ENCODE measurements around the gene GREB1. TPM values are rescaled to one million over a fixed set of nuclear protein-coding genes. Genes with fewer than 3 reads are reported as not detected.

The GREB1 gene
- total and polyA plus RNA-seq, 2 of the 4 experiments (the other 2 are of a cell fraction): 0.05 TPM; not detected in 1

DNA sequence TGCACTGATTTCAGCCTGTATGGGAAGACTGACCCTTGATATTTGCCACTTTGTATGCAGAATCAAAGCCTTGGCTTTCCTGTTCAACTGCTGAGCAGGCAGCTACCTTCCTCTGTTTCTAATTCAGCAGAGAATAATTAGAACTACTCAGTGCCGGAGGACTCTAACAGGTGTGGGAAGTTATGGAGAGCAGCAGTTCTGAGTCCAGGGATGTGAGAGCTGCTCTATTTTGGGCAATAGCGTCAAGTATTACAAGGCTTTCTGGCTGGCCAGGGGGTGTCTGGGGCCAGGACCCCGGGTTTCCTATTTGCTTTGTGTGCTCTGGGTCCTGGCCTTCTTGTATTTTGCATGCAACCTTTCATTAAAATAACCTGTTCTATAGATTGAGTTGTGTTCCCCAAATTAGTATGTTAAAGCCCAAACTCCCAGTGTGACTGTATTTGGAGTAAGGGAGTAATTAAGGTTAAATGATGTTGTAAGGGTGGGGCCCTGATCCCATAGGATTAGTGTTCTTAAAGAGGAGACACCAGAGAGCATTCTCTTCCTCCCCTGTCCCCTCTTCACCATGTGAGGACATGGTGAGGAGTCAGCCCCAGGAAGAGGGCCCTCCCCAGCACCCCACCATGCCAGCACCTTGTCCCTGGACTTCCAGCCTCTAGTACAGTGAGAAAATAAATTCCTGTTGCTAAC lies 141.7 kb downstream of the GREB1 start:
- peaks cover 2% of the 10 kb centered on the region; the same call in 1 of the 2 replicates for H3K9me3 ChIP-seq (ENCODE audit: control insufficient read depth, insufficient read depth, low read length)
- no peak overlapping the region for H3K4me3 ChIP-seq (ENCODE audit: insufficient read depth, low read depth, low read length)
- no peaks in the 10 kb centered on the region for H3K36me3 ChIP-seq (ENCODE audit: control insufficient read depth, insufficient read depth, low read length)
- peaks cover 5% of the 10 kb centered on the region; the same call in 1 of the 2 replicates for H3K4me1 ChIP-seq (ENCODE audit: control insufficient read depth, insufficient read depth, low read length)
- no peak overlapping the region for H4K5ac ChIP-seq (ENCODE audit: low read depth, low read length)
- peaks cover 46% of the 10 kb centered on the region for H3K27me3 ChIP-seq (ENCODE audit: control insufficient read depth, insufficient read depth, low read length)
- no peak overlapping the region for H3K18ac ChIP-seq (ENCODE audit: low read depth, low read length)
- no peak overlapping the region for H3K27ac ChIP-seq (ENCODE audit: insufficient read depth, low read length)
- H2AFZ ChIP-seq (replicated peaks; ENCODE audit: low read length, poor library complexity): no peak overlapping the region
- H2BK120ac ChIP-seq (ENCODE audit: low read depth, low read length): no peak overlapping the region
- H2AK5ac ChIP-seq (ENCODE audit: low read depth, low read length): no peak overlapping the region
- H3K79me1 ChIP-seq (ENCODE audit: low read depth in 1 of 2, low read length in 2 of 2): no peaks in the 10 kb centered on the region
- TF ChIP-seq BHLHE40 (IDR thresholded peaks at IDR 0.05; ENCODE audit: low read depth, low read length): no peak
- no peak for TF ChIP-seq FOS (IDR thresholded peaks at IDR 0.05; ENCODE audit: low read depth, low read length)
- no peak for TF ChIP-seq MAFK (IDR thresholded peaks at IDR 0.05; ENCODE audit: low read depth, low read length)
- TF ChIP-seq NFE2L2 (IDR thresholded peaks at IDR 0.05; ENCODE audit: low read depth, low read length): no peak
- TF ChIP-seq RAD21 (IDR thresholded peaks at IDR 0.05; ENCODE audit: low read length): no peak
- TF ChIP-seq, protein P1, sequence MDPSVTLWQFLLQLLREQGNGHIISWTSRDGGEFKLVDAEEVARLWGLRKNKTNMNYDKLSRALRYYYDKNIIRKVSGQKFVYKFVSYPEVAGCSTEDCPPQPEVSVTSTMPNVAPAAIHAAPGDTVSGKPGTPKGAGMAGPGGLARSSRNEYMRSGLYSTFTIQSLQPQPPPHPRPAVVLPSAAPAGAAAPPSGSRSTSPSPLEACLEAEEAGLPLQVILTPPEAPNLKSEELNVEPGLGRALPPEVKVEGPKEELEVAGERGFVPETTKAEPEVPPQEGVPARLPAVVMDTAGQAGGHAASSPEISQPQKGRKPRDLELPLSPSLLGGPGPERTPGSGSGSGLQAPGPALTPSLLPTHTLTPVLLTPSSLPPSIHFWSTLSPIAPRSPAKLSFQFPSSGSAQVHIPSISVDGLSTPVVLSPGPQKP (IDR thresholded peaks at IDR 0.05; ENCODE audit: borderline replicate concordance, low read depth, low read length): no peak
- no peak for TF ChIP-seq CHD1 (IDR thresholded peaks at IDR 0.05; ENCODE audit: low read depth, low read length)
- no peak for TF ChIP-seq MAZ (IDR thresholded peaks at IDR 0.05; ENCODE audit: borderline replicate concordance, low read depth, low read length)
- no peak for TF ChIP-seq SMC3 (IDR thresholded peaks at IDR 0.05; ENCODE audit: low read depth, low read length)
- TF ChIP-seq CEBPB (IDR thresholded peaks at IDR 0.05; ENCODE audit: low read depth, low read length): no peak
- no peak for TF ChIP-seq POLR2A (IDR thresholded peaks at IDR 0.05; ENCODE audit: low read depth, low read length)
- TF ChIP-seq RFX5 (IDR thresholded peaks at IDR 0.05; ENCODE audit: low read depth, low read length): no peak
- TF ChIP-seq, protein P2, sequence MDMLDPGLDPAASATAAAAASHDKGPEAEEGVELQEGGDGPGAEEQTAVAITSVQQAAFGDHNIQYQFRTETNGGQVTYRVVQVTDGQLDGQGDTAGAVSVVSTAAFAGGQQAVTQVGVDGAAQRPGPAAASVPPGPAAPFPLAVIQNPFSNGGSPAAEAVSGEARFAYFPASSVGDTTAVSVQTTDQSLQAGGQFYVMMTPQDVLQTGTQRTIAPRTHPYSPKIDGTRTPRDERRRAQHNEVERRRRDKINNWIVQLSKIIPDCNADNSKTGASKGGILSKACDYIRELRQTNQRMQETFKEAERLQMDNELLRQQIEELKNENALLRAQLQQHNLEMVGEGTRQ (IDR thresholded peaks at IDR 0.05; ENCODE audit: low read depth, low read length): no peak
- no peak for TF ChIP-seq RCOR1 (IDR thresholded peaks at IDR 0.05; ENCODE audit: insufficient replicate concordance, low read length)
- no peak for TF ChIP-seq MXI1 (IDR thresholded peaks at IDR 0.05; ENCODE audit: borderline replicate concordance, low read depth, low read length)
- TF ChIP-seq, protein P3, sequence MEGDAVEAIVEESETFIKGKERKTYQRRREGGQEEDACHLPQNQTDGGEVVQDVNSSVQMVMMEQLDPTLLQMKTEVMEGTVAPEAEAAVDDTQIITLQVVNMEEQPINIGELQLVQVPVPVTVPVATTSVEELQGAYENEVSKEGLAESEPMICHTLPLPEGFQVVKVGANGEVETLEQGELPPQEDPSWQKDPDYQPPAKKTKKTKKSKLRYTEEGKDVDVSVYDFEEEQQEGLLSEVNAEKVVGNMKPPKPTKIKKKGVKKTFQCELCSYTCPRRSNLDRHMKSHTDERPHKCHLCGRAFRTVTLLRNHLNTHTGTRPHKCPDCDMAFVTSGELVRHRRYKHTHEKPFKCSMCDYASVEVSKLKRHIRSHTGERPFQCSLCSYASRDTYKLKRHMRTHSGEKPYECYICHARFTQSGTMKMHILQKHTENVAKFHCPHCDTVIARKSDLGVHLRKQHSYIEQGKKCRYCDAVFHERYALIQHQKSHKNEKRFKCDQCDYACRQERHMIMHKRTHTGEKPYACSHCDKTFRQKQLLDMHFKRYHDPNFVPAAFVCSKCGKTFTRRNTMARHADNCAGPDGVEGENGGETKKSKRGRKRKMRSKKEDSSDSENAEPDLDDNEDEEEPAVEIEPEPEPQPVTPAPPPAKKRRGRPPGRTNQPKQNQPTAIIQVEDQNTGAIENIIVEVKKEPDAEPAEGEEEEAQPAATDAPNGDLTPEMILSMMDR (conservative IDR thresholded peaks at IDR 0.05; ENCODE audit: low read depth, low read length): no peak
- dilution Hi-C loops (cut with HindIII; ENCODE audit: low sequenced_read_pairs, unreplicated experiment): no loop called here
- H2BK15ac ChIP-seq (ENCODE audit: low read depth, low read length): no peak overlapping the region
- CTCF ChIA-PET: no interaction called here
- no peak overlapping the region for H3K4ac ChIP-seq (ENCODE audit: low read depth, low read length)
- no peak overlapping the region for H3K56ac ChIP-seq (ENCODE audit: extremely low read depth, insufficient read depth, low read length)
- no peak overlapping the region for H3K4me2 ChIP-seq (ENCODE audit: low read depth, low read length)
- H3K23ac ChIP-seq (ENCODE audit: low read depth, low read length): no peak overlapping the region
- H4K20me1 ChIP-seq (ENCODE audit: insufficient read depth, low read length): no peaks in the 10 kb centered on the region; the same call in 1 of the 2 replicates
- intact Hi-C loops (cut with micrococcal nuclease): no loop called here
- H2BK5ac ChIP-seq (ENCODE audit: low read depth, low read length, poor library complexity, severe bottlenecking): no peak overlapping the region
- DNase-seq (no peak), ATAC-seq (ENCODE audit: low read depth) (peak; percentile 4; the same call in 1 of the 2 replicates)
- H3K9me1 ChIP-seq (ENCODE audit: insufficient read depth, low read length): no peaks in the 10 kb centered on the region; the same call in 1 of the 2 replicates
- no peak overlapping the region for H2AK9ac ChIP-seq (replicated peaks; ENCODE audit: low read depth, low read length, poor library complexity)
- in situ Hi-C loops (cut with MboI; ENCODE audit: low sequenced_read_pairs): no loop called here
- no CpG with 5 or more reads among the region's 3 CpGs for WGBS, 2 experiments (ENCODE audit: extremely low coverage in 2 of 2, insufficient read length in 1 of 2)
- BruUV-seq (replicated peaks): no TSS peak
- H2BK20ac ChIP-seq (ENCODE audit: low read depth, low read length): no peak overlapping the region
- H4K91ac ChIP-seq (ENCODE audit: insufficient read depth, low read depth, low read length): no peak overlapping the region
- no peak overlapping the region for H4K8ac ChIP-seq (ENCODE audit: low read depth in 2 of 2, low read length in 2 of 2)
- H3K14ac ChIP-seq (replicated peaks; ENCODE audit: low read depth, low read length): no peak overlapping the region
- POLR2A ChIA-PET (ENCODE audit: unreplicated experiment): no interaction called here
- no peak overlapping the region for H3K9ac ChIP-seq (ENCODE audit: low read depth, low read length)

Data from IMR-90 (cell line).